ENCODE measurements around the gene STIM2. TPM values are rescaled to one million over a fixed set of nuclear protein-coding genes. Genes with fewer than 3 reads are reported as not detected.
A peak's percentile ranks its signal among the peaks of the same experiment; 100 is the strongest.

Gene STIM2
- total and polyA plus RNA-seq, 10 of the 15 experiments (the other 5 are each of a cell fraction or from before 2014, with no cell fraction given), result 4.7 to 41.5 (median 16.9) TPM

DNA sequence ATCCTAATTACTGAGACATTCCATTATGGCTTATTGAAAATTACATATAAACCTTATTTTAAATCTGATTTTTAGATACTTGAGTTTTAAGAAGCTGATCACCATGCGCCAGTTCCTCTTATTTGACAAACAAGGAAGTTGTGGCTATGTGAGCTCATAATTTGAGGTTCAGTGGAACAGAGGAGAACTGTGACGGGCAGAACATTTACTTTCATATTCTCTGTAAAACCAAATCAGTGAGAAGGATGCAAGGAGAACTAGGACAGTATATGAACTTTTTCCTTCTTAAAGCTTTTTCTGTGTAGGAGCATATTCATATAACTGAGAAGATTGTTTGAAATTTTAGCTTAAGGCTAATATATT is 25.3 kb downstream of the STIM2 start (continued):
- TF ChIP-seq, protein P1, sequence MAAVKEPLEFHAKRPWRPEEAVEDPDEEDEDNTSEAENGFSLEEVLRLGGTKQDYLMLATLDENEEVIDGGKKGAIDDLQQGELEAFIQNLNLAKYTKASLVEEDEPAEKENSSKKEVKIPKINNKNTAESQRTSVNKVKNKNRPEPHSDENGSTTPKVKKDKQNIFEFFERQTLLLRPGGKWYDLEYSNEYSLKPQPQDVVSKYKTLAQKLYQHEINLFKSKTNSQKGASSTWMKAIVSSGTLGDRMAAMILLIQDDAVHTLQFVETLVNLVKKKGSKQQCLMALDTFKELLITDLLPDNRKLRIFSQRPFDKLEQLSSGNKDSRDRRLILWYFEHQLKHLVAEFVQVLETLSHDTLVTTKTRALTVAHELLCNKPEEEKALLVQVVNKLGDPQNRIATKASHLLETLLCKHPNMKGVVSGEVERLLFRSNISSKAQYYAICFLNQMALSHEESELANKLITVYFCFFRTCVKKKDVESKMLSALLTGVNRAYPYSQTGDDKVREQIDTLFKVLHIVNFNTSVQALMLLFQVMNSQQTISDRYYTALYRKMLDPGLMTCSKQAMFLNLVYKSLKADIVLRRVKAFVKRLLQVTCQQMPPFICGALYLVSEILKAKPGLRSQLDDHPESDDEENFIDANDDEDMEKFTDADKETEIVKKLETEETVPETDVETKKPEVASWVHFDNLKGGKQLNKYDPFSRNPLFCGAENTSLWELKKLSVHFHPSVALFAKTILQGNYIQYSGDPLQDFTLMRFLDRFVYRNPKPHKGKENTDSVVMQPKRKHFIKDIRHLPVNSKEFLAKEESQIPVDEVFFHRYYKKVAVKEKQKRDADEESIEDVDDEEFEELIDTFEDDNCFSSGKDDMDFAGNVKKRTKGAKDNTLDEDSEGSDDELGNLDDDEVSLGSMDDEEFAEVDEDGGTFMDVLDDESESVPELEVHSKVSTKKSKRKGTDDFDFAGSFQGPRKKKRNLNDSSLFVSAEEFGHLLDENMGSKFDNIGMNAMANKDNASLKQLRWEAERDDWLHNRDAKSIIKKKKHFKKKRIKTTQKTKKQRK (IDR thresholded peaks at IDR 0.05; ENCODE audit: low read depth, low read length), result no peak
- TF ChIP-seq JUNB (IDR thresholded peaks at IDR 0.05) (peak; percentile 78), E2F4 (IDR thresholded peaks at IDR 0.05; ENCODE audit: low read depth, low read length) (no peak), HDAC2 (IDR thresholded peaks at IDR 0.05) (no peak), FOS (IDR thresholded peaks at IDR 0.05; ENCODE audit: borderline replicate concordance, extremely low read depth, insufficient read length) (no peak), MEF2B (IDR thresholded peaks at IDR 0.05; ENCODE audit: partially characterized antibody, poor library complexity, severe bottlenecking) (peak; percentile 50), NRF1 (conservative IDR thresholded peaks at IDR 0.05; ENCODE audit: low read depth, low read length) (no peak), SIX5 (IDR thresholded peaks at IDR 0.05; ENCODE audit: low read depth, low read length, severe bottlenecking) (no peak), POLR2A (IDR thresholded peaks at IDR 0.05; ENCODE audit: low read depth, low read length) (no peak), YY1 (IDR thresholded peaks at IDR 0.05; ENCODE audit: low read depth, low read length) (no peak), SMAD1 (IDR thresholded peaks at IDR 0.05; ENCODE audit: low read depth, partially characterized antibody) (no peak), ZNF622 (IDR thresholded peaks at IDR 0.05) (no peak), RAD51 (IDR thresholded peaks at IDR 0.05) (no peak), PAX8 (IDR thresholded peaks at IDR 0.05) (no peak), TCF3 (IDR thresholded peaks at IDR 0.05; ENCODE audit: borderline replicate concordance, insufficient read depth, low read depth, low read length) (no peak), CBX5 (IDR thresholded peaks at IDR 0.05; ENCODE audit: low read depth) (0 out of 2 replicates have a peak, but pooled peaks have one; percentile 43), RFX5 (IDR thresholded peaks at IDR 0.05; ENCODE audit: low read depth, low read length) (no peak), CREM (IDR thresholded peaks at IDR 0.05; ENCODE audit: low read depth) (peak; percentile 83), FOXK2 (IDR thresholded peaks at IDR 0.05) (no peak), MYC (IDR thresholded peaks at IDR 0.05; ENCODE audit: insufficient read depth, insufficient read length, insufficient replicate concordance, low read length, severe bottlenecking) (no peak), BHLHE40 (IDR thresholded peaks at IDR 0.05; ENCODE audit: borderline replicate concordance in 1 of 2, low read depth in 2 of 2, low read length in 1 of 2) (0 out of 4 replicates have a peak, but pooled peaks of 1 of the 2 experiments have one; percentile 14), FOXM1 (IDR thresholded peaks at IDR 0.05; ENCODE audit: low read depth, low read length) (peak; percentile 55; the same call in 1 of the 2 replicates), NFYB (IDR thresholded peaks at IDR 0.05; ENCODE audit: insufficient read depth, low read depth, low read length) (no peak), CBFB (IDR thresholded peaks at IDR 0.05; ENCODE audit: low read depth) (no peak), ATF7 (IDR thresholded peaks at IDR 0.05; ENCODE audit: low read depth) (peak; percentile 90), TCF7 (IDR thresholded peaks at IDR 0.05; ENCODE audit: borderline replicate concordance) (no peak), SMARCA5 (IDR thresholded peaks at IDR 0.05) (no peak), SMAD5 (IDR thresholded peaks at IDR 0.05; ENCODE audit: low read depth) (no peak), USF1 (IDR thresholded peaks at IDR 0.05; ENCODE audit: borderline replicate concordance, extremely low read length, insufficient read depth, low read depth, low read length) (no peak), ZNF207 (IDR thresholded peaks at IDR 0.05; ENCODE audit: borderline replicate concordance) (no peak), IRF4 (IDR thresholded peaks at IDR 0.05; ENCODE audit: low read depth, low read length) (0 out of 2 replicates have a peak, but pooled peaks have one; percentile 59)

Data from GM12878 (cell line).